ENCODE measurements around the gene AGMO. TPM values are rescaled to one million over a fixed set of nuclear protein-coding genes. Genes with fewer than 3 reads are reported as not detected.

Gene AGMO
- not detected for total RNA-seq

GRCh38 chr7:15561835-15562234, at the start of gene AGMO:
AGMO (minus strand) TSS chr7:15562015.
- H3K36me3 Mint-ChIP-seq (ENCODE audit: insufficient read depth), result no peaks in the 10 kb centered on the region
- ATAC-seq, result no peak
- no peaks in the 10 kb centered on the region for H3K4me1 Mint-ChIP-seq (ENCODE audit: low read depth)
- H3K9me3 Mint-ChIP-seq, result no peaks in the 10 kb centered on the region
- DNase-seq, result no peak
- no peak within 1 kb of the TSS for H3K4me3 Mint-ChIP-seq
- no peaks in the 10 kb centered on the region for H3K27me3 Mint-ChIP-seq (ENCODE audit: low read depth)

- Mint-ChIP-seq H3K36me3 (ENCODE audit: insufficient read depth) (no peaks in the 10 kb centered on the region), H3K4me1 (ENCODE audit: low read depth) (no peaks in the 10 kb centered on the region), H3K9me3 (peaks cover 12% of the 10 kb centered on the region), H3K4me3 (no peak overlapping the region), H3K27me3 (ENCODE audit: low read depth) (no peaks in the 10 kb centered on the region)
- DNase-seq, result no peak
- no peak for ATAC-seq
Measured at GRCh38 chr7:15610503-15610902, 48.7 kb upstream of the AGMO start.

GRCh38 chr7:15609287-15609686, 47.5 kb upstream of the AGMO start:
- Mint-ChIP-seq H3K27me3 (ENCODE audit: low read depth) (no peaks in the 10 kb centered on the region), H3K36me3 (ENCODE audit: insufficient read depth) (no peaks in the 10 kb centered on the region), H3K4me3 (no peak overlapping the region), H3K4me1 (ENCODE audit: low read depth) (no peaks in the 10 kb centered on the region), H3K9me3 (peaks cover 12% of the 10 kb centered on the region)
- ATAC-seq (no peak), DNase-seq (no peak)

- peaks cover 21% of the 10 kb centered on the region for H3K9me3 Mint-ChIP-seq
- no peaks in the 10 kb centered on the region for H3K36me3 Mint-ChIP-seq (ENCODE audit: insufficient read depth)
- ATAC-seq, result no peak
- DNase-seq, result no peak
- H3K4me3 Mint-ChIP-seq, result no peak overlapping the region
- H3K27me3 Mint-ChIP-seq (ENCODE audit: low read depth), result no peaks in the 10 kb centered on the region
- no peaks in the 10 kb centered on the region for H3K4me1 Mint-ChIP-seq (ENCODE audit: low read depth)
Measured at GRCh38 chr7:15607529-15608210, 45.9 kb upstream of the AGMO start.

GRCh38 chr7:15606561-15606960, 44.7 kb upstream of the AGMO start:
- H3K4me1 Mint-ChIP-seq (ENCODE audit: low read depth), result no peaks in the 10 kb centered on the region
- ATAC-seq (no peak), DNase-seq (no peak)
- H3K36me3 Mint-ChIP-seq (ENCODE audit: insufficient read depth), result no peaks in the 10 kb centered on the region
- peaks cover 17% of the 10 kb centered on the region for H3K9me3 Mint-ChIP-seq
- H3K4me3 Mint-ChIP-seq, result no peak overlapping the region
- no peaks in the 10 kb centered on the region for H3K27me3 Mint-ChIP-seq (ENCODE audit: low read depth)

- Mint-ChIP-seq H3K27me3 (ENCODE audit: low read depth) (no peaks in the 10 kb centered on the region), H3K4me1 (ENCODE audit: low read depth) (no peaks in the 10 kb centered on the region), H3K36me3 (ENCODE audit: insufficient read depth) (no peaks in the 10 kb centered on the region), H3K4me3 (no peak overlapping the region), H3K9me3 (peaks cover 12% of the 10 kb centered on the region)
- DNase-seq (no peak), ATAC-seq (no peak)
Measured at GRCh38 chr7:15604166-15604565, 42.4 kb upstream of the AGMO start.

GRCh38 chr7:15603124-15603523, 41.3 kb upstream of the AGMO start:
- peaks cover 9% of the 10 kb centered on the region for H3K9me3 Mint-ChIP-seq
- H3K4me3 Mint-ChIP-seq, result no peak overlapping the region
- ATAC-seq (no peak), DNase-seq (no peak)
- H3K36me3 Mint-ChIP-seq (ENCODE audit: insufficient read depth), result no peaks in the 10 kb centered on the region
- H3K27me3 Mint-ChIP-seq (ENCODE audit: low read depth), result no peaks in the 10 kb centered on the region
- H3K4me1 Mint-ChIP-seq (ENCODE audit: low read depth), result no peaks in the 10 kb centered on the region

- Mint-ChIP-seq H3K36me3 (ENCODE audit: insufficient read depth) (no peaks in the 10 kb centered on the region), H3K4me3 (no peak overlapping the region), H3K9me3 (peaks cover 9% of the 10 kb centered on the region), H3K4me1 (ENCODE audit: low read depth) (no peaks in the 10 kb centered on the region), H3K27me3 (ENCODE audit: low read depth) (no peaks in the 10 kb centered on the region)
- ATAC-seq (no peak), DNase-seq (no peak)
Measured at GRCh38 chr7:15602236-15602635, 40.4 kb upstream of the AGMO start.

- no peaks in the 10 kb centered on the region for H3K4me1 Mint-ChIP-seq (ENCODE audit: low read depth)
- no peak overlapping the region for H3K4me3 Mint-ChIP-seq
- peaks cover 9% of the 10 kb centered on the region for H3K9me3 Mint-ChIP-seq
- H3K27me3 Mint-ChIP-seq (ENCODE audit: low read depth), result no peaks in the 10 kb centered on the region
- DNase-seq, result no peak
- no peaks in the 10 kb centered on the region for H3K36me3 Mint-ChIP-seq (ENCODE audit: insufficient read depth)
- ATAC-seq, result no peak
Measured at GRCh38 chr7:15601175-15601574, 39.4 kb upstream of the AGMO start.

- ATAC-seq (no peak), DNase-seq (no peak)
- Mint-ChIP-seq H3K4me3 (no peak overlapping the region), H3K4me1 (ENCODE audit: low read depth) (no peaks in the 10 kb centered on the region), H3K9me3 (peaks cover 9% of the 10 kb centered on the region), H3K36me3 (ENCODE audit: insufficient read depth) (no peaks in the 10 kb centered on the region), H3K27me3 (ENCODE audit: low read depth) (no peaks in the 10 kb centered on the region)
Measured at GRCh38 chr7:15600298-15600697, 38.5 kb upstream of the AGMO start.

GRCh38 chr7:15594461-15594860, 32.6 kb upstream of the AGMO start:
- H3K4me1 Mint-ChIP-seq (ENCODE audit: low read depth), result no peaks in the 10 kb centered on the region
- no peaks in the 10 kb centered on the region for H3K27me3 Mint-ChIP-seq (ENCODE audit: low read depth)
- no peaks in the 10 kb centered on the region for H3K36me3 Mint-ChIP-seq (ENCODE audit: insufficient read depth)
- no peak for ATAC-seq
- no peak for DNase-seq
- peaks cover 6% of the 10 kb centered on the region for H3K9me3 Mint-ChIP-seq
- H3K4me3 Mint-ChIP-seq, result no peak overlapping the region

- Mint-ChIP-seq H3K27me3 (ENCODE audit: low read depth) (no peaks in the 10 kb centered on the region), H3K36me3 (ENCODE audit: insufficient read depth) (no peaks in the 10 kb centered on the region), H3K4me3 (no peak overlapping the region), H3K9me3 (peaks cover 9% of the 10 kb centered on the region), H3K4me1 (ENCODE audit: low read depth) (no peaks in the 10 kb centered on the region)
- ATAC-seq (no peak), DNase-seq (no peak)
Measured at GRCh38 chr7:15593382-15593781, 31.6 kb upstream of the AGMO start.

- Mint-ChIP-seq H3K9me3 (peaks cover 16% of the 10 kb centered on the region), H3K36me3 (ENCODE audit: insufficient read depth) (no peaks in the 10 kb centered on the region), H3K4me1 (ENCODE audit: low read depth) (no peaks in the 10 kb centered on the region), H3K4me3 (no peak overlapping the region), H3K27me3 (ENCODE audit: low read depth) (no peaks in the 10 kb centered on the region)
- ATAC-seq (no peak), DNase-seq (no peak)
Measured at GRCh38 chr7:15586266-15586665, 24.5 kb upstream of the AGMO start.

GRCh38 chr7:15584575-15584974, 22.8 kb upstream of the AGMO start:
- Mint-ChIP-seq H3K4me3 (no peak overlapping the region), H3K27me3 (ENCODE audit: low read depth) (no peaks in the 10 kb centered on the region), H3K4me1 (ENCODE audit: low read depth) (no peaks in the 10 kb centered on the region), H3K36me3 (ENCODE audit: insufficient read depth) (no peaks in the 10 kb centered on the region), H3K9me3 (peaks cover 16% of the 10 kb centered on the region)
- no peak for ATAC-seq
- DNase-seq, result no peak

- Mint-ChIP-seq H3K4me3 (no peak overlapping the region), H3K27me3 (ENCODE audit: low read depth) (no peaks in the 10 kb centered on the region), H3K9me3 (peaks cover 9% of the 10 kb centered on the region), H3K36me3 (ENCODE audit: insufficient read depth) (no peaks in the 10 kb centered on the region), H3K4me1 (ENCODE audit: low read depth) (no peaks in the 10 kb centered on the region)
- ATAC-seq, result no peak
- DNase-seq, result no peak
Measured at GRCh38 chr7:15582773-15583172, 21.0 kb upstream of the AGMO start.
